WTC11 (cell line): Measurements from ENCODE around the gene RBM7. TPM values are rescaled to one million over a fixed set of nuclear protein-coding genes. Genes with fewer than 3 reads are reported as not detected.

Source experiments
- ATAC-seq: fragments of 200-7000 bp; cut with Tn5 transposase; 2 replicates; pipeline ENCODE4 v1.10.0; 2021; ENCODE audit warnings: mild to moderate bottlenecking, moderate library complexity
- CTCF ChIA-PET: fragments of 300-600 bp; sonication (Branson Sonifier 250); formaldehyde crosslinking; loops from one replicate; lab custom pipeline; 2021; ENCODE audit warnings: antibody characterized with exemption; lab: Charles Lee
- POLR2A ChIA-PET: fragments of 350-600 bp; sonication (Branson Sonifier 250); formaldehyde crosslinking; loops from one replicate; lab custom pipeline; 2021; ENCODE audit warnings: antibody characterized with exemption; lab: Charles Lee
- DNase-seq: peaks from one replicate; pipeline ENCODE4 v3.0.0; 2021; ENCODE audit warnings: low spot score
- H3K27ac Mint-ChIP-seq: 2 replicates; pipeline ENCODE4 v1.8.0; 2021; ENCODE audit warnings: mixed read lengths
- H3K27me3 Mint-ChIP-seq: 2 replicates; pipeline ENCODE4 v1.8.0; 2021; ENCODE audit warnings: low read depth, mild to moderate bottlenecking, moderate library complexity, mixed read lengths
- H3K36me3 Mint-ChIP-seq: 2 replicates; pipeline ENCODE4 v1.8.0; 2021; ENCODE audit warnings: mixed read lengths
- H3K4me1 Mint-ChIP-seq: 2 replicates; pipeline ENCODE4 v1.8.0; 2022; ENCODE audit warnings: mixed read lengths
- H3K4me3 Mint-ChIP-seq: 2 replicates; pipeline ENCODE4 v1.8.0; 2021; ENCODE audit warnings: mild to moderate bottlenecking, moderate library complexity, mixed read lengths
- H3K9me3 Mint-ChIP-seq: 2 replicates; pipeline ENCODE4 v1.8.0; 2021; ENCODE audit warnings: mixed read lengths
- ATF1 ChIP-seq: sonication (generic); formaldehyde crosslinking; IDR thresholded peaks from 2 replicates; pipeline ENCODE4 v1.8.1; 2023; ENCODE audit warnings: mild to moderate bottlenecking, moderate library complexity, missing genetic modification reagents
- CBFB ChIP-seq: sonication (generic); formaldehyde crosslinking; IDR thresholded peaks from 2 replicates; pipeline ENCODE4 v1.8.1; 2022; ENCODE audit warnings: mild to moderate bottlenecking, low read depth, missing genetic modification reagents
- CREM ChIP-seq: sonication (generic); formaldehyde crosslinking; IDR thresholded peaks from 2 replicates; pipeline ENCODE4 v1.8.1; 2022; ENCODE audit warnings: mild to moderate bottlenecking, missing genetic modification reagents, moderate library complexity
- EMX1 ChIP-seq: fragments of 250-450 bp; sonication (Bioruptor Pico); IDR thresholded peaks from 2 replicates; pipeline ENCODE4 v1.8.0; 2021; ENCODE audit warnings: mild to moderate bottlenecking
- FOXJ3 ChIP-seq: sonication (generic); formaldehyde crosslinking; IDR thresholded peaks from 2 replicates; pipeline ENCODE4 v1.9.0; 2021; ENCODE audit warnings: missing genetic modification reagents, mild to moderate bottlenecking, borderline replicate concordance
- FOXP1 ChIP-seq: sonication (generic); formaldehyde crosslinking; IDR thresholded peaks from 2 replicates; pipeline ENCODE4 v1.8.0; 2022; ENCODE audit warnings: missing genetic modification reagents, mild to moderate bottlenecking, moderate library complexity, borderline replicate concordance
- IRF2 ChIP-seq: sonication (generic); formaldehyde crosslinking; IDR thresholded peaks from 2 replicates; pipeline ENCODE4 v1.8.0; 2022; ENCODE audit warnings: low read depth, missing genetic modification reagents, borderline replicate concordance
- JUN ChIP-seq: sonication (generic); formaldehyde crosslinking; IDR thresholded peaks from 2 replicates; pipeline ENCODE4 v1.8.0; 2023; ENCODE audit warnings: mild to moderate bottlenecking, missing genetic modification reagents
- KAT7 ChIP-seq: sonication (generic); formaldehyde crosslinking; IDR thresholded peaks from 2 replicates; pipeline ENCODE4 v1.8.1; 2023; ENCODE audit warnings: missing genetic modification reagents, mild to moderate bottlenecking, borderline replicate concordance
- NFATC4 ChIP-seq: fragments of 250-450 bp; sonication (Bioruptor Pico); IDR thresholded peaks from 2 replicates; pipeline ENCODE4 v1.9.0; 2021; ENCODE audit warnings: mild to moderate bottlenecking
- NFE2L1 ChIP-seq: sonication (generic); formaldehyde crosslinking; IDR thresholded peaks from 2 replicates; pipeline ENCODE4 v1.8.1; 2023; ENCODE audit warnings: missing genetic modification reagents
- NR1H2 ChIP-seq: sonication (generic); formaldehyde crosslinking; IDR thresholded peaks from 2 replicates; pipeline ENCODE4 v1.9.0; 2021; ENCODE audit warnings: mild to moderate bottlenecking, moderate library complexity, missing genetic modification reagents
- OVOL2 ChIP-seq: fragments of 250-450 bp; sonication (Bioruptor Pico); IDR thresholded peaks from 2 replicates; pipeline ENCODE4 v1.9.0; 2021; ENCODE audit warnings: mild to moderate bottlenecking, borderline replicate concordance
- SMAD3 ChIP-seq: sonication (generic); formaldehyde crosslinking; IDR thresholded peaks from 2 replicates; pipeline ENCODE4 v1.8.0; 2022; ENCODE audit warnings: missing genetic modification reagents, mild to moderate bottlenecking, borderline replicate concordance
- TP53 ChIP-seq: sonication (generic); formaldehyde crosslinking; IDR thresholded peaks from 2 replicates; pipeline ENCODE4 v1.8.1; 2023; ENCODE audit warnings: mild to moderate bottlenecking, missing genetic modification reagents
- ZNF232 ChIP-seq: sonication (generic); formaldehyde crosslinking; IDR thresholded peaks from 2 replicates; pipeline ENCODE4 v1.8.0; 2022; ENCODE audit warnings: mild to moderate bottlenecking, missing genetic modification reagents
- total RNA-seq: library from RNA; stranded (reverse); gene quantifications from 3 replicates; pipeline ENCODE4 v1.2.3, GENCODE V29; 2021
- TF ChIP-seq, protein P1 (sequence below): sonication (generic); formaldehyde crosslinking; IDR thresholded peaks from 2 replicates; pipeline ENCODE4 v1.8.0; 2023; ENCODE audit warnings: mild to moderate bottlenecking, missing genetic modification reagents
- TF ChIP-seq, protein P2 (sequence below): fragments of 250-450 bp; sonication (Bioruptor Pico); IDR thresholded peaks from 2 replicates; pipeline ENCODE4 v1.9.0; 2021; ENCODE audit warnings: moderate library complexity, mild to moderate bottlenecking, inconsistent platforms, borderline replicate concordance
- TF ChIP-seq, protein P3 (sequence below): sonication (generic); formaldehyde crosslinking; IDR thresholded peaks from 2 replicates; pipeline ENCODE4 v1.8.1; 2023; ENCODE audit warnings: mild to moderate bottlenecking, moderate library complexity, missing genetic modification reagents
- TF ChIP-seq, protein P4 (sequence below): sonication (generic); formaldehyde crosslinking; IDR thresholded peaks from 2 replicates; pipeline ENCODE4 v1.8.1; 2022; ENCODE audit warnings: mild to moderate bottlenecking, moderate library complexity, missing genetic modification reagents
- TF ChIP-seq, protein P5 (sequence below): sonication (generic); formaldehyde crosslinking; IDR thresholded peaks from 2 replicates; pipeline ENCODE4 v1.8.1; 2022; ENCODE audit warnings: mild to moderate bottlenecking, missing genetic modification reagents, moderate library complexity, borderline replicate concordance
- TF ChIP-seq, protein P6 (sequence below): sonication (generic); formaldehyde crosslinking; IDR thresholded peaks from 2 replicates; pipeline ENCODE4 v1.8.1; 2023; ENCODE audit warnings: mild to moderate bottlenecking, missing genetic modification reagents, moderate library complexity

The RBM7 gene
- total RNA-seq, 1 experiment from 2014 or later: 38.1 TPM

DNA sequence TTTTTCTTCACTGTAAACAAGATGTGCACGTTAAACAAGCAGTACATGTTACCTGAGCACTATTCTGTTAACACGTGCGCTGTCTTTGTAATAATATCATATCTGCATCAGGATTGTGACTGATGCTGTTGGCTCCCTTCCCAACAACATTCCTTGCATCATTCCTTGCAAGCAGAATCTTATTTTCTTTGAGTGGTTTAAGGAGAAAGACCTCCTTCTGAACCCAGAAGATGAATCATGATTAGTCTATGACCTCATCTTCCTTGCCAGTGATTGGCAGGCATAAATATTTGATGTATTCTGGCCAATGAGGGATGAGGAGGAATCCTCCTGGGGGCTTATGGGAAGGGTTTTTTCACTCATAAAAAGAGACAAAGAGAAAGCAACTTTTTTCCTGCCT lies 46.4 kb upstream of the RBM7 start:
- no peaks in the 10 kb centered on the region for H3K27me3 Mint-ChIP-seq
- no peak overlapping the region for H3K27ac Mint-ChIP-seq
- CTCF ChIA-PET: no interaction called here
- no peaks in the 10 kb centered on the region for H3K36me3 Mint-ChIP-seq
- peaks cover 8% of the 10 kb centered on the region; the same call in 1 of the 2 replicates for H3K4me1 Mint-ChIP-seq
- H3K9me3 Mint-ChIP-seq: peaks cover 9% of the 10 kb centered on the region
- TF ChIP-seq, protein P1, sequence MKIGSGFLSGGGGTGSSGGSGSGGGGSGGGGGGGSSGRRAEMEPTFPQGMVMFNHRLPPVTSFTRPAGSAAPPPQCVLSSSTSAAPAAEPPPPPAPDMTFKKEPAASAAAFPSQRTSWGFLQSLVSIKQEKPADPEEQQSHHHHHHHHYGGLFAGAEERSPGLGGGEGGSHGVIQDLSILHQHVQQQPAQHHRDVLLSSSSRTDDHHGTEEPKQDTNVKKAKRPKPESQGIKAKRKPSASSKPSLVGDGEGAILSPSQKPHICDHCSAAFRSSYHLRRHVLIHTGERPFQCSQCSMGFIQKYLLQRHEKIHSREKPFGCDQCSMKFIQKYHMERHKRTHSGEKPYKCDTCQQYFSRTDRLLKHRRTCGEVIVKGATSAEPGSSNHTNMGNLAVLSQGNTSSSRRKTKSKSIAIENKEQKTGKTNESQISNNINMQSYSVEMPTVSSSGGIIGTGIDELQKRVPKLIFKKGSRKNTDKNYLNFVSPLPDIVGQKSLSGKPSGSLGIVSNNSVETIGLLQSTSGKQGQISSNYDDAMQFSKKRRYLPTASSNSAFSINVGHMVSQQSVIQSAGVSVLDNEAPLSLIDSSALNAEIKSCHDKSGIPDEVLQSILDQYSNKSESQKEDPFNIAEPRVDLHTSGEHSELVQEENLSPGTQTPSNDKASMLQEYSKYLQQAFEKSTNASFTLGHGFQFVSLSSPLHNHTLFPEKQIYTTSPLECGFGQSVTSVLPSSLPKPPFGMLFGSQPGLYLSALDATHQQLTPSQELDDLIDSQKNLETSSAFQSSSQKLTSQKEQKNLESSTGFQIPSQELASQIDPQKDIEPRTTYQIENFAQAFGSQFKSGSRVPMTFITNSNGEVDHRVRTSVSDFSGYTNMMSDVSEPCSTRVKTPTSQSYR (CRISPR knock-in tag): no peak
- TF ChIP-seq NFATC4 (CRISPR knock-in tag): no peak
- TF ChIP-seq, protein P2, sequence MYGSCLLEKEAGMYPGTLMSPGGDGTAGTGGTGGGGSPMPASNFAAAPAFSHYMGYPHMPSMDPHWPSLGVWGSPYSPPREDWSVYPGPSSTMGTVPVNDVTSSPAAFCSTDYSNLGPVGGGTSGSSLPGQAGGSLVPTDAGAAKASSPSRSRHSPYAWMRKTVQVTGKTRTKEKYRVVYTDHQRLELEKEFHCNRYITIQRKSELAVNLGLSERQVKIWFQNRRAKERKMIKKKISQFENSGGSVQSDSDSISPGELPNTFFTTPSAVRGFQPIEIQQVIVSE (CRISPR knock-in tag): no peak
- no peak for TF ChIP-seq NR1H2 (CRISPR knock-in tag)
- no peak for TF ChIP-seq CBFB (CRISPR knock-in tag)
- TF ChIP-seq, protein P3, sequence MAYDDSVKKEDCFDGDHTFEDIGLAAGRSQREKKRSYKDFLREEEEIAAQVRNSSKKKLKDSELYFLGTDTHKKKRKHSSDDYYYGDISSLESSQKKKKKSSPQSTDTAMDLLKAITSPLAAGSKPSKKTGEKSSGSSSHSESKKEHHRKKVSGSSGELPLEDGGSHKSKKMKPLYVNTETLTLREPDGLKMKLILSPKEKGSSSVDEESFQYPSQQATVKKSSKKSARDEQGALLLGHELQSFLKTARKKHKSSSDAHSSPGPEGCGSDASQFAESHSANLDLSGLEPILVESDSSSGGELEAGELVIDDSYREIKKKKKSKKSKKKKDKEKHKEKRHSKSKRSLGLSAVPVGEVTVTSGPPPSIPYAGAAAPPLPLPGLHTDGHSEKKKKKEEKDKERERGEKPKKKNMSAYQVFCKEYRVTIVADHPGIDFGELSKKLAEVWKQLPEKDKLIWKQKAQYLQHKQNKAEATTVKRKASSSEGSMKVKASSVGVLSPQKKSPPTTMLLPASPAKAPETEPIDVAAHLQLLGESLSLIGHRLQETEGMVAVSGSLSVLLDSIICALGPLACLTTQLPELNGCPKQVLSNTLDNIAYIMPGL (CRISPR knock-in tag): no peak
- no peak for TF ChIP-seq OVOL2
- TF ChIP-seq CREM: no peak
- TF ChIP-seq SMAD3 (CRISPR knock-in tag): no peak
- no peak for TF ChIP-seq KAT7
- TF ChIP-seq, protein P4, sequence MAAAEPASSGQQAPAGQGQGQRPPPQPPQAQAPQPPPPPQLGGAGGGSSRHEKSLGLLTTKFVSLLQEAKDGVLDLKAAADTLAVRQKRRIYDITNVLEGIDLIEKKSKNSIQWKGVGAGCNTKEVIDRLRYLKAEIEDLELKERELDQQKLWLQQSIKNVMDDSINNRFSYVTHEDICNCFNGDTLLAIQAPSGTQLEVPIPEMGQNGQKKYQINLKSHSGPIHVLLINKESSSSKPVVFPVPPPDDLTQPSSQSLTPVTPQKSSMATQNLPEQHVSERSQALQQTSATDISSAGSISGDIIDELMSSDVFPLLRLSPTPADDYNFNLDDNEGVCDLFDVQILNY (CRISPR knock-in tag): no peak
- TF ChIP-seq, all 79 proteins: peak for 0
- no peak overlapping the region for H3K4me3 Mint-ChIP-seq
- ATAC-seq (no peak), DNase-seq (no peak)
- POLR2A ChIA-PET: no interaction called here

DNA sequence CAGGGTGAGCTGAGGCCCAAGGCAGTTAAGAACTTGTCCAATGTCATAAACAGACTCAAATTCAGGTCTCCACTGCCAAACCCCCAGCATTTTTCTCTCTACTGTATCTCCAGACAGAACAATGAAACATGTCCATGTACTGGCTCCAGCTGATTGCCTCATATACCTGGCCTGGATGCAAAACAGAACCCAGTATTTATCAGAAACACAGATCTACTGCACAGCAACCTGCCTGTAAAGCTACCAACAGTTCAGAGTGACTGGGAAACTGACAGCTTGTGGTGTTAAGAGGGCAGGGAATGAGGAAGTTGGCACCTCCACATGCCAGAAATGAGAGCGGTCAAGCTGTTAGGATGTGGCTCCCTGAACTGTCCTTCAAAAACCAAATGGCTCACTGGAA lies 41.8 kb upstream of the RBM7 start:
- no peak for DNase-seq
- CTCF ChIA-PET: interaction anchor here (0.6 kb wide), 1 partner anchor 10 kb away, joined by 3 read pairs; no protein-coding TSS in a partner anchor
- no peaks in the 10 kb centered on the region for H3K27me3 Mint-ChIP-seq
- peak overlapping the region; percentile 64; the same call in 1 of the 2 replicates for H3K27ac Mint-ChIP-seq
- H3K4me3 Mint-ChIP-seq: no peak overlapping the region
- H3K9me3 Mint-ChIP-seq: peaks cover 9% of the 10 kb centered on the region; the same call in 1 of the 2 replicates
- no peaks in the 10 kb centered on the region for H3K36me3 Mint-ChIP-seq
- TF ChIP-seq, protein P2 (CRISPR knock-in tag): no peak
- TF ChIP-seq EMX1 (CRISPR knock-in tag) (no peak), NR1H2 (CRISPR knock-in tag) (no peak), NFATC4 (CRISPR knock-in tag) (no peak), TP53 (CRISPR knock-in tag) (no peak)
- TF ChIP-seq, protein P5, sequence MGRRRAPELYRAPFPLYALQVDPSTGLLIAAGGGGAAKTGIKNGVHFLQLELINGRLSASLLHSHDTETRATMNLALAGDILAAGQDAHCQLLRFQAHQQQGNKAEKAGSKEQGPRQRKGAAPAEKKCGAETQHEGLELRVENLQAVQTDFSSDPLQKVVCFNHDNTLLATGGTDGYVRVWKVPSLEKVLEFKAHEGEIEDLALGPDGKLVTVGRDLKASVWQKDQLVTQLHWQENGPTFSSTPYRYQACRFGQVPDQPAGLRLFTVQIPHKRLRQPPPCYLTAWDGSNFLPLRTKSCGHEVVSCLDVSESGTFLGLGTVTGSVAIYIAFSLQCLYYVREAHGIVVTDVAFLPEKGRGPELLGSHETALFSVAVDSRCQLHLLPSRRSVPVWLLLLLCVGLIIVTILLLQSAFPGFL (CRISPR knock-in tag): no peak
- POLR2A ChIA-PET: no interaction called here
- H3K4me1 Mint-ChIP-seq: no peaks in the 10 kb centered on the region
- ATAC-seq: no peak

DNA sequence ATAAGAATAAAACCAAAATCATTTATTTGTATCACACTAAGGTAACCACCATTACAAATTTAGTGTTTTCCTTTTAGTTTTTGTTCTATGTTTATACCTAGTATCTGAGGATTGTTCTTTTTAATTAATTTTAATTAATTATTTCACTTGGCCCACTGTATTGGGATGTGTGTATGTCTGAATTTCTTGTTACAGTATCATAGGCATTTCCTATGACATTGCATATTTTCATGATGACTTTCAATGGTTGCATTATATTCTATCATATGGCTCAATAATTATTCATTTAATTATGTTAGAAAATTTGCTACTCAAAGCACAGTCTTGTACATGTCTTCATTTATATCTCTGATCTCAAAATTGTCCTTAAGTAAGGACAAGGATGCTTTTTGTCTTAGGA lies 41.1 kb upstream of the RBM7 start:
- H3K27me3 Mint-ChIP-seq: no peaks in the 10 kb centered on the region
- ATAC-seq: no peak
- CTCF ChIA-PET: no interaction called here
- TF ChIP-seq ATF1 (CRISPR knock-in tag): no peak
- no peak for TF ChIP-seq FOXP1 (CRISPR knock-in tag)
- no peak for TF ChIP-seq NFE2L1 (CRISPR knock-in tag)
- TF ChIP-seq, protein P6, sequence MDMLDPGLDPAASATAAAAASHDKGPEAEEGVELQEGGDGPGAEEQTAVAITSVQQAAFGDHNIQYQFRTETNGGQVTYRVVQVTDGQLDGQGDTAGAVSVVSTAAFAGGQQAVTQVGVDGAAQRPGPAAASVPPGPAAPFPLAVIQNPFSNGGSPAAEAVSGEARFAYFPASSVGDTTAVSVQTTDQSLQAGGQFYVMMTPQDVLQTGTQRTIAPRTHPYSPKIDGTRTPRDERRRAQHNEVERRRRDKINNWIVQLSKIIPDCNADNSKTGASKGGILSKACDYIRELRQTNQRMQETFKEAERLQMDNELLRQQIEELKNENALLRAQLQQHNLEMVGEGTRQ: no peak
- no peak for TF ChIP-seq JUN (CRISPR knock-in tag)
- no peak for TF ChIP-seq IRF2 (CRISPR knock-in tag)
- no peak for TF ChIP-seq ZNF232 (CRISPR knock-in tag)
- TF ChIP-seq FOXJ3 (CRISPR knock-in tag): no peak

More for the DNA sequence above, 41.1 kb upstream of the RBM7 start:
- POLR2A ChIA-PET: no interaction called here
- no peak for DNase-seq
- Mint-ChIP-seq H3K9me3 (peaks cover 9% of the 10 kb centered on the region; the same call in 1 of the 2 replicates), H3K4me1 (no peaks in the 10 kb centered on the region), H3K4me3 (no peak overlapping the region), H3K36me3 (no peaks in the 10 kb centered on the region), H3K27ac (no peak overlapping the region)
